ENCODE data around the gene XPC.
"Not testable (repeated sequence)": the region's sequence is repeated elsewhere in the genome, so short reads cannot be mapped to it uniquely, and the experiment has no call there.

XPC gene

DNA sequence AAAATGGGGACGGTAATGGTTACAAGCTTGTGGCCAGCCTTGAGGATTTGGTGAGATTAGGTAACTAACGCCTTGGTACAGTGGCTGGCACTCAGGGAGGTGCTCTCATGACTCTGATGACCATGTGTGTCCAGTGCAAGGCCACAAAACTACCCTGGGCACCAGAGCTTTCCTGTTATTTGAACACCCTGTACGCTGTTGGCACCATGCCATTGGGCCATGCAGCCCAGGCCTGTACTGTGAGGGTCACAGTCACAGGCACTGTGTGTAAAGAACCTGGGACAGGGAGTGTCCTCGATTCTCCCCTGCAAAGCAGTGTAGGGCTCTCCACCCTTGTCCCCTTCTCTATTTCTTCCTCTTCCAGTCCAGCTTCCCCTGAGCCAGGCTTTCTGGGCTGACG lies 47.3 kb downstream of the XPC start:
- DNase-seq = no peak

DNA sequence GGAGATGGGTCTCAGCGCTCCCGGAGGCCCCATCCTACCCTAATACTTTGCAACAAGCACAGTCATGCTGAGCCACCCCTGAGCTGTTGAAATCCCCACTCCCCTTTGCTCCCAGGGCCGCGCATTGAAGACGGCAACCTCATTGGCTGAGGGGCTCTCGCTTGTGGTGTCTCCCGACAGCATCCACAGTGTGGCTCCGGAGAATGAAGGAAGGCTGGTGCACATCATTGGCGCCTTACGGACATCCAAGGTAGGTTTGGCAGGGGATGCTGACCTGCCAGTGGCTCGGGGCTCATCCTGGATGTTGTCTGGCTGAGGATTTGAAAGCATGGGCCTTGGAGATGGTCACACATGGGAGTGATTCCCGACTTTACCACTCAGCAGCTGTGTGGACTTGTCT lies 47.7 kb downstream of the XPC start:
- no peak for DNase-seq

DNA sequence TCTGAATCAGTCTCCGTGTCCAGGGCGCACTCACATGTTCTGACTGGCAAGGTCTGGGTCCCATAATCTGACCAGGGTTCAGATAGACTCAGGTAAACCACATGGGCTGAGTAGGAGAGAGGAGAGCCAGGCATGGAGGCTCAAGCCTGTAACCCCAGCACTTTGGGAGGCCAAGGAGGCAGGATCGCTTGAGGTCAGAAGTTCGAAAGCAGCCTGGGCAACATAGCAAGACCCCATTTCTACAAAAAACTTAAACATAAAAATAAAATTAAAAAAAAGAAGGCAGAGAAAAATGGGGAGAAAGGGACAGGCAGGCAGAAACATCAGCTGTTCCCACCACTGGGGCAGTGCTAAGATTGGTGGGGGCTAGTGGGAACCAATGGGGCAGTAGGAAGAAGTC lies 48.2 kb downstream of the XPC start:
- no peak for DNase-seq

DNA sequence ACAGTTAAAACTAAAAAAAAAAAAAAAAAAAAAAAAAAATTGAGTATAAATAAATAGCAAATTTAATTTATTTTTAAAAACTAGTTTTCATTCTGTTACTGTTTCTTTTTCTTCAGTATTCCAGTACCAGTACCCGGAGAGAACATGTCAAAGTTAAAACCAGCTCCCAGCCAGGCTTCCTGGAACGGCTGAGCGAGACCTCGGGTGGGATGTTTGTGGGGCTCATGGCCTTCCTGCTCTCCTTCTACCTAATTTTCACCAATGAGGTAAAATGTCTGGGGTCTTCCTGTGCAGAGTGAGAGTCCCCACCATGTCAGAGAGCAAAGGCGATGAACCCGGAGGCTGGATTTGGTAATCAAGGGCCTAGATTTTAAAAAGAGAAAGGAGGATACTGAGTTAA lies 49.1 kb downstream of the XPC start:
- no peak for DNase-seq

DNA sequence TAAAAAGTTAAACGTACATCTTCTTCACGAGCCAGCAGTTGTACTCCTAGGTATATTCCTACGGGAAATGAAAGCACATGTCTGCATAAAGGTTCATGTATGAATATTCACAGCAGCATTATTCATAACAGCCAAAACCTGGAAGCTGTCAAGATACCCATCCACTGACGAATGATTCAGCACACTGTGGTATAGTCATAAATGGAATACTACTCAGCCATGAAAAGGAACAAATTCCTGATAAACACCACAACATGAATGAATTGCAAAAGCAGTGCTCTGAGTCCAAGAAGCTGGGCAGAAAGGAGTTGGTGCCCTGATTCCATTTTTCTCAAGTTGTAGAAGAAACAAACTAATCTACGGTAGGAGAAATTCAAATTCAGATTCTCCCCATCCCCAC lies 49.7 kb downstream of the XPC start:
- no peak for DNase-seq

DNA sequence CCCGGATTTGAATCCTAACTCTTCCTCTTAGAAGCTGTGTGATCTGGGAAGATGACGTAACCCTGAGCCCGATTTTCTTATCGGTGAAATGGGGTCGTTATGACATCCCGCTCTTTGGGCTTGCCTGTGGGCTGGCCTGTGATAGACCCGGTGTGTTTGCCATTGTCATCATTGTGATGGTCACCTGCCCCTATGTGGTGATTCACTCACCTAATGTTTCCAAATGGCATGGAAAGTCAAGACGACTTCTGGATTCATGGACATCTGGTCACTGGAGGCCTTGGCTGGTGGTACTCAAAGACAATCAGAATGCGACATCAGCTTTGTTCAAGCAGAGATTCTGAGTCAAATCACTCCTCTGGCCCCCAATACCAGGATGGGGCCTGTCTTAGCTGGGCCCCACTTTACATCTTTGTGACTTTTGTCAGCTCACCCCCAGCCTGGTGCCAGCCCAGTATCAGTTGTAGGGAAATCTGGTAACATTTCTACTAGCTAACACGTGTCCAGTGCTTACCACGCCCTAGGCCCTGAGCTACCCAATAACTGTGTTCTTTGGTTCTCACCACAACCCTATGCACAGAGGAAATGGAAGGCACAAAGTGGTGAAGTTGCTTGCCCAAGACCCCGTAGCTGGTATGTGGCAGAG lies 50.8 kb downstream of the XPC start:
- DNase-seq = no peak

DNA sequence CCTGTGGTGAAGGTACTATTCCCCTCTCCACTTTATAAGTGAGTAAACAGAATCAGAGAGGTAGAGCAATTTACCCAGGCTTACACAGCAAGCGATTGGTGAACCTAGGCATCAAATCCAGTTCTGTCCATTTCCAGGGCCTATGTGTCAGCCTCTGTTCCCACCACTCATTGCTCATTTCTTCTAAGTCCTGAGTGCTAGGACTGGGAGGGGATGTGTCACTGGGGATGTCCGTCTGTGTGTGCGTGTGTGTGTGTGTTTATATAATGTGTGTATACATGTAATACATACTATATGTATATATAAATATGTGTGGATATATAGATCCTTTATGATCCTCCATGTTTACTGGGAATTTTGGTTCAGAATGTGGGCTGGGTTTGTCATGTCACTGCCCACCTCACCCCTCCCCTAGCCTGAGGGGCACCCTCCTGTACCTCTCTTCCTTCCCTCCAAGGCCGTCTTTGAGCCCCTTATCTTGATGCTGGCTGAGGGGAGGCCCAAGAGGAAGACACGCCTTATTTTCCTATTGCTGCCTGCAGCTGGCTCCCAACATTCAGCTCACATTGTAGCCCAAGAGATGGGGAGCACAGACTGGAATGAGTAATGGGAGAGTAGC lies 51.4 kb downstream of the XPC start:
- DNase-seq = no peak

DNA sequence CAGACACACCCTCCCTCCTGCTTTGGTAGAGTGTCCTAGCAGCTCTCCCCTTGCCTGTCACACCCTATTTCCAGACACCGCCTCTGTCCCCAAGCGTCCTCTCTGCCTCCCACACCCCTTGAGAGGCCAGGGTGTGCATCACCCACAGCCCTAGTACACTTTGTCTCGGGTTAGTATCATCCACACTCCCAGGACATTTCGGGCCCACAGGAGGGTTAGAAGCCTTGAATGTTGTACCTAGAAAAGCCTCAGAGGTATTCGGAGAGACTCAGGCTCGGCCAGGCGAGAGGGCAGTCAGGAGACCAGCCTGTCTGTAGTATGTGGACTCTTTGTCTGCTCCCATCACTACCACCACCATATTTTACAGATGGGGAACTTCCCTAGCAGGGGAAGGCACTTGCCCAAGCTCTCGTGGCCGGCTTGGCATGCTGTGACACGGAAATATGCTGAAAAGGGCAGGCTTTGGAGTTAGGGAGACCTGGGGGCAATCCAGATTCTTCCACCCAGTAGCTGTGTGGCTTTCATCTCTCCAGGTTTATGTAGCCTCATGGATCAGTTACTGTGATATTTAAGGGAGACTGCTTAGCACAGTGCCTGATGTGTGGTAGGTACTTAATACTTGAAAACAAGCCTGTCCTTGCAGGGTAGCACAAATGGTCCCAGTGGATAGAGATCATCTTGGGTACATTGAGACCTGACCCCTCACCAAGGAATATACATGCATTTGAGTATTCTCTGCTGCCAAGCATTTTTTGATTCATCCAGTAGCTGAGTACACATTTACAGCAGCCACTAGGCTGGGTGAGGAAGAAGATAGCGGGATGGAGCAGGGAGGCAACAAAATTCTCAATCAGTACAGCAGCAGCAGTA lies 52.1 kb downstream of the XPC start:
- DNase-seq = no peak

DNA sequence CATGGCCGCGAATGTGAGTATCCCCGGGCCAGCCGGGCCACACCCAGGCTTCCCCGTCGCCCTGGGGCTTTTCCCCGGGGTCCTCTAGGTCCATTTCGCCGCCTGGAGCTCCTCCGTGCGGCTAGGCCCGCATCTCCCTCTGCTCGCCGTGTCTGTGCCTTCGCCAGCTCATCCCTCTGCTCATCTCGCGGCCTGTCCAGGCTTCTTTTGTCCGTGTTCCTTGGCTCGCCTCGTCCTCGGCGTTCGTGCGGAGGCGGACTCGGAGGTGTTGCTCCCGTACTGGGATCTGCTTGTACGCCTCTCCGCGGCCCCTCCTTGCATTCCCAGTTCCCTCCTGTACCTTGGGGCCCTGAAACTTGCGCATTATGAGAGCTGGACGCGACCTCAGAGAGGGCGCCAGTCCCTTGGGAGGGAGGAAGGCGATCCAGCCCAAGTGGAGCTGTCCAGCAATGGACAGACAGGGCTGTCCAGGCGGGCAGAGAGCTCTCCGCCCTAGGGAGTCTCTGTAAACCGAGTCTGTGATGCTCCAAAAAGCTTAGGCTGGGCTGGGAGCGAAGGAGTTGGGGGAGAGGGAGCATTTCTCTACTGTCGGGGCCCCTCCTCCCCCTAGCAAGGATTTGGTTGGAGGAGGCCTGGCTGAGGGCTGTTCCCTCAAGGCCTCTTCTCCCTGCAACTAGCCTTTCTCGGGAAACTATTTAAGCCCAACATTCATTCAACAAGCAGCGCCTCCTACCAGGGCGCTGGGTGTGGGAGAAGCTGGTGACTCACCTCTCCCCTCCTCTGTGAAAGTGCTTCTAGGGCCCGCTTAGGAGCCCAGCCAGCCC lies 53.0 kb downstream of the XPC start:
- DNase-seq = peak in 1 of 2 experiments; percentile 44

DNA sequence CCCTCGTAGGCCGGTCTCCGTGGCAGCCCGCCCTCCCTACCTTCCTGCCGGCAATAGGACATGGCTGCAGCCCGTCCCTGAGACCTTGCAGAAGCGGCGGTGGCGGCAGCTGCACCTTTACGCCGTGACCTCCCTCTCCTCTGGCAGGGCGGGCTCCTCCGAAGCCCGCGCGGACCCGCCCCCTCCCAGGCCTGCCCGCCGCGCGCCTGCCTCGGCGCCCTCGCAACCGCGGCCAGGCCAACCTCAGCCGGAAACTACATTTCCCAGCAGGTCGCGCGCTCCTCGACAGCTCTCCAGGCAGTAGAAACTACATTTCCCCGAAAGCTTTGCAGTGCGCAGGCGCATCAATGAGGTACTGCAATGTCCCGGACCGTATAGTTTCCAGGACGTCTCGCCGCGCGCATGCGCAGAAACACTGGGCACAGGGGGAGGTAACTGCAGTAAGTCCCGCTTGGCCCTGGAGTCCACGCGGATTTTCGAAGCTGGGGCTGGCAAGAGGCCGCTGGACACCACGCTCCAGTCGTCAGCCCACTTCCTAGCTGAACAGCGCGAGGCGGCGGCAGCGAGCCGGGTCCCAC lies 53.7 kb downstream of the XPC start, which contains the start of the genes CHCHD4 and TMEM43:
CHCHD4 (minus strand) TSS at position 256 of the 578 bp plus-strand sequence; CDS start at position 62, 194 bp downstream.
TMEM43 (plus strand) TSS at position 438 of the 578 bp plus-strand sequence. CDS start 142 bp downstream, outside the sequence.
- DNase-seq = peak; percentile 89 to 96

DNA sequence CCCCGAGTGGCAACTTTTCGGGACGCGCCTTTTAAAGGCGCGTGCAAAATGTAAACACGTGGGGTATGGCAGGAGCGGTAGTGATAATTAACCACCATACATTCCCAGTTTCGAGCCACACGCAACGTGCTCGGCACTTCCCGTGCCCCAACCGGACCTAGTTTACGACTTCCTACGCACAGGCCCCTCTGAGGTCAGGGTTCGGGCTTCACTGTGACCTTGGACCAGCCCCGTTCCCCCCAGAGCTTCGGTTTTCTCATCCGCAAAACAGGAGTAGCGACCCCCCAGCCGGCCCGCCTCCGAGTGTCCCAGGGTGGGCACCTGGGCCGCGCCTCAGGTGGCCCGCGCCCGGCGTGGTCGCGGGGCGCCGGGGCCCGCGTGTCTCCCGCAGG lies 54.2 kb downstream of the XPC start:
- peak in 1 of 2 experiments; percentile 46 for DNase-seq

DNA sequence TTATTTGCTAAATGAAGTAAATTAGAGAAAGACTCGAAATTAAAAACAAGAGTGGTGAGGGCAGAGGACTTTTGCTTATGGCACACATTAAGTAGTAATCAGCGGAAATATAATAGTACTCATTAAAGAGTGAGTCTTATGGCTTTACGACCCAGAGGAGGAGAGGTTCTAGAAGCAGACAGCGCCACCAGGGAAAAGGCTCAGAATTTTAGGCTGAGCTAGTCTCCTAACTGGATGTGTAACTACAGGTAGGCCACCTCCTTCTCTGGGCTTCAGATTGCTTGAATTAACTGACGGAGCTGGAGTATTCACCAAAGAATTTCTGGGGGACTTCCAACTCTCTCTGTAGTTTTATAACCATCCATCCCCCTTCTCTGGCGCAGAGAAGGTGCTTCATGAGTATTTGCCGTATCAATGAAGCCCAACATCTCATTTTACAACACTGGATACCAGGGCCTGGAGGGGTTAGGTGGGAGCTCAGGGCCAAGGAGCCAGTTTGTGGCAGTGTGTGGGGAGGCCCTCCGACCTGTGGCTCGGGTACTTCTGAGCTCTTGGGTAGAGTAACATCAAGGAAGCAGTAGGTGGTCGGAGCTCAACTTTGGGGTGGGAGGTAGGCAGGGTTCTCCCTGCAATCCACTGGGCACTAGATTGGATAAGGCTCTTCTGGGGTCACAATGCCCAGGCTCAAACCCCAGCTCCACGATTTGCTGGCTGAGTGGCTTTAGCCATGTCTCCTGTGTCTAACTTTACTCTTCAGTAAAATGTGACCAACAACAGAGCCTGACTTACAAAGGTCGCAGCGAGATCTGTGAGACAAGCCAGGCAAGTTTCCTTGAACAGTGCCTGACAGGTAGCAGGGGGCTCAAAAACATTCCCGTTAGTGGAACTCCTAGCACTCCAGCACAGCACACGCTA lies 54.8 kb downstream of the XPC start:
- no peak for DNase-seq

DNA sequence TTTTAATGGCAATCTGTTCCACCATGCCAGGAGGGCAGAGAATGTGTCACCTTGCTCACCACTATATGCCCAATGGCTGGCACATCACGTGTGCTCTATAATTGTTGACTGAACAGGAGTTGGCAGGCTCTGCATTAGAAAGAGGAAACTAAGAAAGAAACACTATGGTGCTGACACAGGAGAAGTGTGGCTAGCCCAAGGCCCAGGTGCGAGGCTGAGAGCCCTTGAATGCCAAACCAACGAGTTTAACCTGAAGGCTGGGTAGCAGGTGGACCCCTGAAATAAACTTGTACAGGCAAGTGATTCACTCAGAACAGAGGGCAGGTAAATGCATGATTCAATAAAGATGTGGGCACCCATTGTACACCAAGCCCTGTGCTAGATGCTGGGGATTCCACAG lies 56.1 kb downstream of the XPC start:
- DNase-seq = no peak

DNA sequence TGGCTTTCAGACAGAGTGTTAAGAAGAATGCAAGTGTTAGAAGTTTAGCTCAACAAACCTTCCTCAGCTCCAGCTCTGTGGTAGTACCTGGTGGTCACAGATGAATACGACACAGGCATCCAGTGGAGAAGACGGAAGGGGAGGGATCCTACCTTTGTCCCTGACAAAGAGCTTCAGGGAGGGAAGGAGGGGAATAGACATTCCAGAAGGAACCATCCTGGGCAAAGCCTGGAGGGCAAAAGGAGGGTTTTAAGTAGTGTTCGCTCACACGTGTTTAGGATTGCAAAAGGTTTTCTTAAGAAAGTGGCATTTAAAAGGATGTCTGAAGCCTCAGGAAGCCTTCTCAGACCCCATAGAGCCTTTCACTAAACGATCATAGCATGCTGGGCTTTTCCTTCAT lies 56.5 kb downstream of the XPC start:
- no peak for DNase-seq

DNA sequence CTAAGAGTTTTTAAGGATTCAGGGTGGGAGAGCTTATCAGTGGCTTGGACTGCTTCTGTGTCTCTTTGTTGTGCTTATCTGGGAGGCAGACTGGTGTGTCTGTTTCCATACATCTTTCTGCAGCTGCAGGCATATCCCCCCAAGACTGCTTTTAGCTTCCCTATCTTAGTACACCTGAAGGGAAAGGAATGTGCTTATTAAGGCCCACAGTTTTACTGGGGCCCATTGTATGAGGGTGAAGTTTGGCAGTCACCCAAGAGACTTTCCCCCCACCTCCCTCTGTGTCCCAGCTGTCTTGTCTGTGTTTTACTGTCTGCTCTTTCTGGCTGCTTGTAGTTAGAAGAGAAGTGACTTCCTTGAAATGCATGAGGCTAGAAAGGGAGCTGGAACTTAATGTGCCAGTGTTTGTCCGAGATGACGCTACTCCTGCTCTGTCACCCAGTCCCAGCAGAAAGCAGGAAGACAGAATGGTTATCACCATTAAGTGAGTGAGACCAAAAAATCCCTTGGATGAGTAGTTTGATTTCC lies 57.4 kb downstream of the XPC start:
- DNase-seq = not testable (repeated sequence)

DNA sequence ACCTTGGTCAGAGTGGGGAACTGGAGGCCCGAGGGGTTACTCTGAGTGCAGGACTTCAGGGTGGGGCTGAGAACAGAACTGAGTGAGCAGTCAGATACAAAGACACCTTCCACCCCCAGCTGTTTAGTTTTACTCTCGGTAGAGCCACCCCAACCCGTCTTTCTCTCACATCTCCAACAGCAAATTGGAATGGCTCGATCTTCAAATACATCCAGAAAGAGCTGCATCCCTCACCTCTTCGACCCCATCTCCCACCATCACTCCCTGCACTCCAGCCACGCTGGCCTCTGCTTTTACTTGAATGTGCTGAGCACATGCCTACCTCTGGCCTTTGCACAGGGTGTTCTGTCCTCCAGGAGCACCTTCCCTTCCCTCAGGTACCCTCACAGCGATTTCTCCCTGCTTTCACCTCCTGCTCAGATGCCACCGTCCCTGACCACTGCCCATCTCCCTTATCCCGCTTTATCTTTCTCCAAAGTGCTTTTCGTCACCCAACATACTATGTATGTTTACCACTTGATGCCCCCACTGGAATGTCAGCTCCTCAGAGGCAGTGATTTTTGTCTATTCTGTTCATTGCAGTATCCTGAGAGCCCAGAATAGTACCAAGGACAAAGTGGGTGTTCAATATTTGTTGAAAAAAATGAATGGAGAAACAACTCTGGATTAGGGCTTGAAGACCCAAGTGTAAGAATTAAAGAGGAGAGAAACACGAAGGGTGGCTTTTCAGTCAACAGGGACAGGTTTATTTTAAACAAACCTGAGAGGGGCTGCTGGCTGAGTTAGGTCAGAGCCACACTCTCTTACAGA lies 58.1 kb downstream of the XPC start:
- no peak for DNase-seq

DNA sequence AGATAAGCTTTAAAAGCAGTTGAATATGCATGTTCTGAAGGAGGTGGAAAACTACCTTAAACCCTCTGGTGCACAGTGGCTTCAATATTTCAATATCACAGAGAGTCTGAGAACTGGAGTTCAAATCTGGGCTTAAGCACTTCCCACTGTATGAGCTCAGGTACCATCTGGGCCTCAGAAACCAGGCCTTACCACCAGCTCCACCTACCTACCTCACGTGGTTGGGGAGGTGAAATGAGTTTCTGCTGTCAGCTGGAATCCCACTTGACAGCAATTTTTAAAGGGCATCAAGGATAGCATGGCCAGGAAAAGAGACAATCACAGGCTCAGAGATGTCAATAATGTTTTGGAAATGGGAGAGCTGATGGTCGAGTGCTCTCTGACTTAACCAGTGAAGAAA lies 58.8 kb downstream of the XPC start:
- DNase-seq = no peak

DNA sequence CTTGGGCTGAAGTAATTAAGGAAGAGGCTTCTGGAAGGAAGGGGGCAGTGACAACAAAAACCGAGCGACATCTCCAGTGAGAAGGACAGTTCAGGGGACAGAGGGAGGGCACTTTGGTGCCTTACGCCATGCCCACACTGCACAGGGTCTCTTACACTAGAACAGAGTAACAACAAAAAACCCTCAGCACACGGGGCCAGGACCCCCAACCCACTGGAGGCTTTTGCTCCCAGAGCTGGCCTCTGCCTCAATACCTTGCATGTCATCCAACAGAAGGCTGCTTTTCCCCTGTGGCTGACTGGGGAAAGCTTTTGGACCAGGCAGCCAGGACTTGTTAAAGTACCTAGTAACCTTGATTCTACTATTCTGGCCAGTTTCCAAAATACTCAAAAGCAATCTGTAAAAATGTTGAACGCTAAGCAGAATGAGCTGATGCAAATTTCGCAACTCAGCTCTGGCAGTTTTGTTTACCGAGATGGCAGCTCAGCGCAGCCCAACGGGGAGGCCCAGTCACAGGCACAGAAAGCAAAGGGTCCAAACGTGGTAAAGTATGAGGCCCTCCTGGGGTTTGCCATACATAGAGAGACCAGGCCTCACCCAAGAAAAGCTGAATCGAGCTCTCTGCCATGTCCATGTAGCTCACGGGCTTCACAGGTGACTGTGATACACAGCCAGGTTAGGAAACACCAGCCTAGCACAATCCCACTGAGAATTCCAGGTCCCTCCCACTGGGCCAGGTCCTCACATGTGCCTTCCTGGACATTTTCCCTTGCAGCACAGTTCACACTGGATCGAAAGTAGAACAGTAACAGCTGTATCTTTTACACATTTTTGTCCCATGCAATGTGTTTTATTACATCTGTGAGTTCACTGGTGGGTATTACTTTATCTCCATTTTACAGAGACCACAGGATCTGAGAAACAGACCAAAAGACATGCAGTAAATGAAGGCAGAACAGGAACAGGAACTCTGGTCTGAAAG lies 59.7 kb downstream of the XPC start:
- no peak for DNase-seq
